ENCODE measurements around the gene UBE2Q2.

UBE2Q2 gene

GRCh38 chr15:75943713-75944215 is 100.5 kb downstream of the UBE2Q2 start:
- H3K4me3 ChIP-seq (ENCODE audit: low read depth, low read length): no peak overlapping the region
- TF ChIP-seq CTCF (IDR thresholded peaks at IDR 0.05; ENCODE audit: low read depth, low read length, missing control alignments): no peak
- no peak for DNase-seq (ENCODE audit: low read depth)

GRCh38 chr15:75945953-75946352 is 102.7 kb downstream of the UBE2Q2 start:
- no peak for DNase-seq (ENCODE audit: low read depth)
- TF ChIP-seq CTCF (IDR thresholded peaks at IDR 0.05; ENCODE audit: low read depth, low read length, missing control alignments): no peak
- H3K4me3 ChIP-seq (ENCODE audit: low read depth, low read length): no peak overlapping the region

- no peak for DNase-seq (ENCODE audit: low read depth)
- no peak overlapping the region for H3K4me3 ChIP-seq (ENCODE audit: low read depth, low read length)
- no peak for TF ChIP-seq CTCF (IDR thresholded peaks at IDR 0.05; ENCODE audit: low read depth, low read length, missing control alignments)
Measured at GRCh38 chr15:75947092-75947491, 103.8 kb downstream of the UBE2Q2 start.

- no peak overlapping the region for H3K4me3 ChIP-seq (ENCODE audit: low read depth, low read length)
- no peak for DNase-seq (ENCODE audit: low read depth)
- TF ChIP-seq CTCF (IDR thresholded peaks at IDR 0.05; ENCODE audit: low read depth, low read length, missing control alignments): no peak
Measured at GRCh38 chr15:75948761-75949296, 105.6 kb downstream of the UBE2Q2 start.

Data from GM12864 (cell line).